SU-DHL-6 (cell line): Measurements from ENCODE around the gene RAPGEF4.

ENCODE experiments used
- EZH2phosphoT487 ChIP-seq: fragments of 200-600 bp; sonication (generic), shearing (Covaris generic); conservative IDR thresholded peaks from 2 replicates; pipeline ENCODE4 v1.6.1; 2018; ENCODE audit warnings: mild to moderate bottlenecking, antibody characterized with exemption, low read length, moderate library complexity, mixed read lengths
- TF ChIP-seq, protein P1 (sequence below): fragments of 200-600 bp; sonication (generic); IDR thresholded peaks from one replicate; pipeline ENCODE4 v1.5.1; 2017; ENCODE audit warnings: antibody characterized with exemption, mild to moderate bottlenecking, low read length, moderate library complexity; ENCODE audit not compliant: insufficient read depth, poor library complexity, severe bottlenecking

DNA sequence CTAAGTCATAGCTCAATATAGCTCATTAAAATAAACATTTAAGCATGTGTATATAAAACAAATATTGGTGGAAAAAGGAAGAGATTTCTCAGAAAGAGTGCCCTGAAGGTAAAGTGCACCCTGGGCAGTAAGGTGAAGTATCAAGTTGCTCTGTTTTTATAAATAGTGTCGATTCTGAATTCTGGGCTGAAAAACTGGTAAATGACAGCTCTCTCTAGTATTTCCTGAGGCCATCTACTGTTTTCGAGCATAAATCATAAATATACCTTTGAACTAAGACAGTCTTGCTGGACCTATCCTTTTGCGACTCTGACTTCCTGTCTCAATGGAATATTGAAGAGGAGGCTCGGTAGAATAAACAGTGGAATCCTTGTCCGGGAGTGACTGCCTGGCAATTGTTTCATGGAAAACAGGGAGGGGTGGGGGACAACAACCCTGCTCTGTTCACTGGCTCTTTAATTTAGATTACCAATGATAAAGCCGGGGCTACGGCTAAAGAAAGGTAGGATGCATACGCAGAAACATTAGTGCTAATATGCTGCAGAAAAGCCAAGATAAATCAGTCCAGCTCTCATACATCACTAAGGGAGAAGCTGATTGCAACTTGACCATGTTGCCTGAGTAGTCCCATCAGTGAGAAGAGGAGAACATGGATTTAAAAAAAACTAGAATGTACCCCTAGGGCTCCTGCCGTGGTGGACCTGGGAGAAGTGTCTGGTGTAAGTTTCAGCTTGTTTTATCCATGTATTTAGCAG is 124.1 kb downstream of the RAPGEF4 start:
- TF ChIP-seq, protein P1, sequence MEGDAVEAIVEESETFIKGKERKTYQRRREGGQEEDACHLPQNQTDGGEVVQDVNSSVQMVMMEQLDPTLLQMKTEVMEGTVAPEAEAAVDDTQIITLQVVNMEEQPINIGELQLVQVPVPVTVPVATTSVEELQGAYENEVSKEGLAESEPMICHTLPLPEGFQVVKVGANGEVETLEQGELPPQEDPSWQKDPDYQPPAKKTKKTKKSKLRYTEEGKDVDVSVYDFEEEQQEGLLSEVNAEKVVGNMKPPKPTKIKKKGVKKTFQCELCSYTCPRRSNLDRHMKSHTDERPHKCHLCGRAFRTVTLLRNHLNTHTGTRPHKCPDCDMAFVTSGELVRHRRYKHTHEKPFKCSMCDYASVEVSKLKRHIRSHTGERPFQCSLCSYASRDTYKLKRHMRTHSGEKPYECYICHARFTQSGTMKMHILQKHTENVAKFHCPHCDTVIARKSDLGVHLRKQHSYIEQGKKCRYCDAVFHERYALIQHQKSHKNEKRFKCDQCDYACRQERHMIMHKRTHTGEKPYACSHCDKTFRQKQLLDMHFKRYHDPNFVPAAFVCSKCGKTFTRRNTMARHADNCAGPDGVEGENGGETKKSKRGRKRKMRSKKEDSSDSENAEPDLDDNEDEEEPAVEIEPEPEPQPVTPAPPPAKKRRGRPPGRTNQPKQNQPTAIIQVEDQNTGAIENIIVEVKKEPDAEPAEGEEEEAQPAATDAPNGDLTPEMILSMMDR: no peak
- TF ChIP-seq EZH2phosphoT487: no peak
